Renal pelvis (tissue), 4 donors: Measurements from ENCODE around the gene FZR1. TPM values are rescaled to one million over a fixed set of nuclear protein-coding genes. Genes with fewer than 3 reads are reported as not detected.
"Not testable (repeated sequence)": the region's sequence is repeated elsewhere in the genome, so short reads cannot be mapped to it uniquely, and the experiment has no call there.

Experiments
- DNase-seq: peaks from one replicate; pipeline ENCODE4 v3.0.0-alpha.2; 2013
- polyA plus RNA-seq, 3 donors: library from polyadenylated mRNA; unstranded; fragments of 120-200 nt; gene quantifications; one replicate each; pipeline ENCODE4 v1.2.1, GENCODE V29; 2013; ENCODE audit not compliant: insufficient read length in 3 of 3

FZR1 gene
- polyA plus RNA-seq, 3 donors = 47.3 to 67.5 (median 56.9) TPM

DNA sequence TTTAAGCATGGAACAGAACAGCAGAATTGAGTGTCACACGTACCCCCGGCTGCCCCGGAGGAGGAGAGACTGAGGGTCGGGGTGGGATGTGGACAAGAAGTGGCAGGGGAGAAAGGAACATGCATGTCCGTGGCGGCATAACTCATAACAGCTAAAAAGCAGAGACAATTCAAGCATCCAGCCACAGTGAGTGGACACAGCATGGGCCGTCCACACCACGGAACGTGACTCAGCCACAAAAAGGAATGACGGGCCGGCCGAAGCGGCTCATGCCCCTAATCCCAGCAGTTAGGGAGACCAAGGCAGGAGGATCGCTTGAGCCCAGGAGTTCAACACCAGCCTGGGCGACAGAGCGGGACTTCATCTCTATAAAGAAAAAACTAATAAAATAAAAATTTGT is 13.2 kb upstream of the FZR1 start:
- no peak for DNase-seq

DNA sequence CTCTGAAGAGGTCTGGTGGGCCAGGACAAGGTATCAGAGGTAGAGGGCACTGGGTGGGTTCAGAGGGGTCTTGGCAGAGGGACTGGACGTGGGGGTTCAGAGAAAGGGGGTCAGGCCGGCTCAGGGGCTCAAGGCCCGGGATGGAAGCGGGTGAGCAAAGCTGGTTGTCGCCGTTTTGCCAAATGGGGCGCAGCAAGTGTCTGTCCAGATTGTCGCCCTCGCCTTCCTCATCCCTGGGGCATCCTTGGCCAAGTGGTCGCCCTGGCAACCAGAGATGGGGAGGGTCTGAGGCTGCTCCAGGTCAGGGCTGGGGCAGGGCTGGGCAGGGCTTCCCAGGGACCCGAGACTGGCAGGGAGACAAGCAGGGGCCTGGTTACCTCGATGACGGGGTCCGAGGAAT is 12.5 kb upstream of the FZR1 start:
- DNase-seq = no peak

DNA sequence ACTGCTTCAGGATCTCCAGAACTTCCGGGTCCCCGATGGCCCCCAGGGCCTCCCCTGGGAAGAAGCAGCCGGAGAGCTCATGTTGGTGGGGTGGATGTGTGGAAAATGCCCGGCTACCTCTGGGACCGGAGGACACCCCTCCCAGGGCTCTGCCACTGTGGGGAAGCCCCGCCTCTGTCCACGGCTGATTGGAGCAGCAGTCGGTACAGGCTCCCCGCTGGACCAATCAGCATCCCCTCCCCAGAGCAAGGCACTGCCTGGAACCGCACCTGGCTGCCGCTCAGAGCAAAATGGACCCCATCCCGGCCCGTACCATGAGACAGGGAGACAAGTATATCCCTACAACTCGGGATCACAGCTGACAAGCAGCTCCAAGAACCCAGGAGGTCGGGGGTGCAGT is 12.1 kb upstream of the FZR1 start:
- DNase-seq = no peak

DNA sequence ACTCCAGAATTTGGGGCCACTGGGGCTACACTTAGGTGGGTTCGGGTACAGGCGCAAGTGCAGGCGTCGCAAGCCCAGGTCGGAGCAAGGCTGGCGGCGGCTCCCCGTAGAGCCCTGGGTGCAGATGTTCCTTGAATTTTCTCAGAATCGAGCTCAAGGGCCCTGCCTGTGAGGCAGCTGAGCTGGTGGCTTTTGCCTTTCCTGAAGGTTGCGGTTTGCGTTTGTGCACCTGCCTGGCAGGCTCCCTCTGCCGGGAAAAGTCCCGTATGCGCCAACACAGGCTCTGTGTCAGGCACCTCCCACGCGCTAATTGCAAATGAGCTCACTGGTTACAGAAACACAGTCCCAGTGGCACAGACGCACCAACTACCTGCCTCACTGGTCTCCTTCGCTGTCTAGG is 11.6 kb upstream of the FZR1 start:
- DNase-seq = no peak

DNA sequence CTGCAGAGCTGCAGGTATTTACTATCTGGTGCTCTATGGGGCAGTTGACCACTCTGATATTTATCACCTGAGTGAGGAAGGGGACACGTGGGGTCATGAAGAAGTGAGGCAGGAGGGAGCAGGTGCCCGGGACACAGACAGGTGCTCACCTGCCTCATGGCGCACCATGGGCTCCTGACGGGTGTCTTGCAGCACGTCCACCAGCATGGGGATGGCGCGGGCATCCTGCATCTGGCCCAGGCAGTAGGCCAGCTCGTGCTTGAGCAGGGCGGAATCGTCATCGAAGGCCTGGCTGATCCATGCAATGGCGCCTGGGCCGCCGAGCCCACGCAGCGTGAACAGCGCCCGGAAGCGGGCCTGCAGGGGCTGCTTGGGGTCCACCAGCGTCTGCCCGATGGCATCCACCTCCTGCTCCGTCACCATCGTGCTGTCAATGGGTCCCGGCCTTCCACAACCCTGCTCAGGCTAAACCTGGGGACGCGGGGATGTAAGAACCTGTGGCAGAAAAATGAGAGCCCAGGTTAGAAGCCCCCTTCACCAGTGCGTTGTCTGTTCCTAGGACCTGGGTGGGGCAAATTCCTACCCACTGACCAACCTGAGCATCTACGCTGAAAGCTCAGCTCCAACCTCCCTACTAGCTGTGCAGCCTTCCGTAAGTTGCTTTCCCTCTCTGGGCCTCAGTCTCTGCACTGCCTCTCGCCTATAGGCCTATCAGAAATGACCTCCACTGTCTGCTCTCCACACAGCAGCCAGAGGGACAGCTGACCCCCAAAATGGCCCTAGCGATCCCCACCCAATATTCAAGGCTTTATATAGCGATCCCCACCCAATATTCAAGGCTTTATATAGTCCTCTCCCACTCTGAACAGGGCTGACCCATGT is 9.5 kb upstream of the FZR1 start:
- DNase-seq = no peak

DNA sequence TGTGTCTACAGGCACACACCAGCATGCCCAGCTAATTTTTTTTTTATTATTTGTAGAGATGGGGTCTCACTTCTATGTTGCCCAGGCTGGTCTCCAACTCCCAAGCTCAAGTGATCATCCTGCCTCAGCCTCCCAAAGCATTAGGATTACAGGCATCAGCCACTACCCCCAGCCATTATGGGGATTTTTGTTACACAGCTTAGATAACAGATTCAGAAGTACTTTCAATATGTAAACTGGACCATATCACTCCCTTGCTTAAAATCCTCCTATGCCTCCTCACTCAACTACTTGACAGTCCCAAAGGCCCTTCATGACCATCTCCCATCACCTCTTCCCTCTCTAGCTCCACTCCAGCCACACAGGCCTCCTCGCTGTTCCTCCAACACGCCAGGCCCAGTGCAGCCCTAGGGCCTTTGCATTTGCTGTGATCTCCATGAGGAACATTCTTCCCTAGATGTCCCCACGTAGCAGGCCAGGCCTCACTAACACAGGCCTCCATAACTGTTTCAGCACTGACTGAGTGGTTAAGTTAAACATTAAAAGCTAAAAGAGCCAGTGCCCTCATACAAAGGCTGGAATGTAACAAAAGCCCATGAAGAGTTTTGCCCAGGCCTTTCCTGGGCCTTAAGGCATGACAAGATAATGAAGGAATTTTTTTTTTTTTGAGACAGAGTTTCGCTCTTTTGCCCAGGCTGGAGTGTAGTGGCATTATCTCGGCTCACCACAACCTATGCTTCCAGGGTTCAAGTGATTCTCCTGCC is 8.2 kb upstream of the FZR1 start:
- DNase-seq = no peak

DNA sequence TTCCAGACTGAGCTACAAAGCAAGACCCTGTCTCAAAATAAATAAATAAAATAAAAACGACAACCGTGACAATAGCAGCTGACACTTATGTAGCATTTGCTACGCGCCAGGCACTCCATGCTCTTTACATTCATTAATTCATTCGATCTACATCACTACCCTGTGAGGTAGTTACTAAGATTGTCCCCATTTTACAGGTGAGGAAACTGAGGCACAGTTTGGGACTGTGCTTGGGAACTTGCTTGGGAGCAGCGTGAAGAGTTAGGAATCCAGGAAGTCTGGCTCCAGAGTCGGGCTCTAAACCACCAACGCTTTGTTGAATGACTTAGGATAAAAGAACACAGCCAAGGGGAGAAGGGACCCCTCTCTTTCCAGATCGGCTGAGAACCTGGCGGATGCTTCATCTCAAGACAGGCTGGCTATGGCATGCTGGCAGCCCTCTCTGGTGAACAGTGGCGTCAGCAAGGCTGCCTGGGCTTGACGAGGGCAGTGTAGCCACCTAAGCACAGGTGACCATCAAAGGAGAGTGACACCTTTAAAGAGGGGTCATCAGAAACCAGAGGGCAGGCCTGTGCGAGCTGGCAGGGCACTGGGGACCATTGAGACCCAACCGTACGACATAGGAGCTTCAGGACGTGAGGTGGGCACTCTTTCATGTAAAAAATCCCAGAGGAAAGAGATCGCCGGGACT is 6.2 kb upstream of the FZR1 start:
- no peak for DNase-seq

DNA sequence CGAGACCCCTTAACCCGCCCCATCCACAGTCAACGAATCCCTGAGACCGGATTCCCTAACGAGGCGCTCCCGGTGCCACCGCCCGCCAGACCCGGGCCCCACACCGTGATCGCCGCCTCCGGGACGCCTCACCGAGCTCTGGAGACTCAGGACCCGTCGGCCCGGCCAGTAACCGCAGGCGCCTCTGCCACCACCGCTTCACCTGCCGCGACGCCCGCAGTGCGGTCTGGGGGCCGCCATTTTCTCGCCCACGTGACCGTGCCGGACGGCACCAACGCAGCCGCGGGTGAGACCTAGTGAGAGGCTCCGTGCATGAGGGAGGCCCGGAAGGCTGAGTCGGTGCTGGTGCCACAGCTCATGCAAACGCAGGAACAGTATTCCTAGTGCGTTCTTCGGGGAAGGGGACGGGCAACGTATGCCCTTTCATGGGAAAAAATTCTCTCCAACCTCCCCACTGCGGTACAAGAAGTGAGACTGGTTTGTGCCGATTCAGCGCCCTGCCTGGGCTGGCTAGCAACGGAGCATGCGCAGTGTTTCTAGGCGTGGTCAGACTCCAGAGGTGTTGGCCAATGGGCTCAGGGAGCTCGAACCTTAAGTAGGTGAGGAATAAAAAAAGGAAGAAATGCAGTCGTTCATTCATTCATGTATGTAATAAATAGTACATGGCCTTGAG is 5.5 kb upstream of the FZR1 start, which contains the start of gene DOHH:
TSS of gene DOHH (minus strand) at position 246 of the 673 bp plus-strand sequence. CDS start 3,860 bp downstream, outside the sequence.
- DNase-seq = peak; percentile 96

DNA sequence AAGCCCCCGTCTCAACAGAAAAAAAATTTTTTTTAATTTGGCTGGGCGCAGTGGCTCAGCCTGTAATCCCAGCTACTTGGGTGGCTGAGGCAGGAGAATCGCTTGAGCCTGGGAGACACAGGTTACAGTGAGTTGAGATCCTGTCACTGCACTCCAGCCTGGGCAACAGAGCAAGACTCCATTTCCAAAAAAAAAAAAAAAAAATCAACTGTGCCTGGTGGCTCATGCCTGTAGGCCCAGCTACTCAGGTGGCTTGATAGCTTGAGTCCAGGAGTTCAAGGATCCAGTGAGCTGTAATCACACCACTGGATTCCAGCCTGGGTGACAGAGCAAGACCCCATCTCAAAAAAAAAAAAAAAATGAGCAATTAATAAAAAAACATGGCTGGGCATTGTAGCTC is 4.3 kb upstream of the FZR1 start:
- DNase-seq = no peak

DNA sequence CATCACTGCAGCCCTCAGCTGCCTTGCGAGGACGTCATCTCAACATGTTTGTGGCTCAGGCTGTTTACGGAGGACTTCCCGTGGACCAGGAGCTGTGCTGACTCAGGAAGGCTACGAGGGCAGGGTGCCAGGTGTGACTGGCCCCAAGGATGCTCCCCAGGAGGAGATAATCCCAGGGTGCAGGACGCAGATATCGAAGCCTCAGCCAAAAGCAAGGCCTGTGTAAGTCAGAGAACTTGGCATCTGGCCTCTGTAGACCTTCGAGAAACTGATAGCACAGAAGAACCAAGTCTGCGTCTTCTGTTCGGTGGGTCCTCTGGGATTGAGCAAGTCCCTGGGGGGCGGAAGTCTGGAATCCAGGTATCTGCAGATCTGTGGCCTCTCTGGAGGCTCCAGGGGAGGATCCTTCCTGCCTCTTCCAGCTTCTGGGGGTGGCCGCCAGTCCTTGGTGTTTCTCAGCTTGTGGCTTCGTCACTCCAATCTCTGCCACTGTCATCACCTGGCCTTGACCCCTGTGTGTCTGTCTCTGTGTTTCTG is 3.0 kb upstream of the FZR1 start:
- DNase-seq = no peak

DNA sequence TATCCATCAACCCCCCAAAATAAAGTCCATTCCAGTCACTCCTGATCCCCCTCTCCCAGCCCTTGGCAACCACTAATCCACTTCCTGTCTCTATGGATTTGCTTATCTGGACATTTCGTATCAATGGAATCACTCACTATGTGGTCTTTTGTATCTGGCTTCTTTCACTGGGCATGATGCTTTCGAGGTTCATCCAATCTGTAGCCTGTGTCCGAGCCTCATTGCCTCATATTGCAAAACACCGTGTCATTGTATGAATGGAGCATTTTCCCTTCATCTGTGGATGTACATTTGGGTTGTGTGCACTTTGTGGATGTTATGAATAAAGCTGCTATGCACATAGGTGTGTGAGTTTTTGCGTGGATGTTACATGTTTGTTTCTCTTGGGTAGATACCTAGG is 1.4 kb upstream of the FZR1 start:
- DNase-seq = no peak

DNA sequence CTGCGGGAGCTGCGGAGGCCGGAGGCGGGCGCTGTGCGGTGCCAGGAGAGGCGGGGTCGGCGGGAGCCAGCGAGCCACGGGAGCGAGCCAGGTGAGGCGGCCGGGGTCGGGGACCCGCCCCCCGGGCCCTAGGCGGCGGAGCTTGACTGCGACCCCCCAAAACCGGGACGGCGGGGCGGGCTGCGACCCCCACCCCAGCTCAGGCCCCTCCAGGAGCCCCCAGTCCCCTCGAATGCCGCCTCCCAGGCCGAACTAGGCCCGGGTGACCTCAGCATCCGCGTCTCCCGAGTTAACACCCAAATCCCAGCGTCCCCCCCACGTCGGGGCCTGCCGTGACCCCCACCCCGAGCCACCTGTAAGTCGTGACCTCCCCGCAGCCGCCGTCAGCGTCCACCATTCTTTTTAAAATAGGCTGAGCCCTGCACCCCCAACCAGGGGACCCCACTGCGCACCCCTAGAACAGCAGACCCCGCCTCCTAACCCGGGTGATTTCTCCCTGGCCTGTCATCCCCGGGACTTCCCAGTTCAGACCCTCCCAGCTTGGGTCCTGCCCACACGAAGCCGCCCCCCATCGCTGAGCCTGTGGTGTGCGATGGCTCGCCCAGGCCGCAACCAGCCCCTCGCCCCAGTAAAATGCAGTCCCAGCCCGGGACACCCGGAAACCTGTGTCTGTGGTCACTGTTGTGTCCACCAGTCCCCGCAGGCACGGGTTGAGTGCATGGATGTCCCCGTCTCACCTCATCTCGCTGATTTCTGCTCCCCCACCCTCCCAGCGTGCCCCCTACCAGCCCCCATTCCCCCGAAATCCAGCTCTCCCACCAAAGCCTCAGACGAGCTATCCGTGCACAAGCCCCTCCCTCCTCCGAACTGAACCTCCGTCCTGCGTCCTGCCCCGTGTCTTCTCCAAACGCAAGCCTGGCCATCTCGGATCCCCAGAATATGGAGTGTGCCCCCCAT is 551 bp downstream of the FZR1 start:
- no peak for DNase-seq

DNA sequence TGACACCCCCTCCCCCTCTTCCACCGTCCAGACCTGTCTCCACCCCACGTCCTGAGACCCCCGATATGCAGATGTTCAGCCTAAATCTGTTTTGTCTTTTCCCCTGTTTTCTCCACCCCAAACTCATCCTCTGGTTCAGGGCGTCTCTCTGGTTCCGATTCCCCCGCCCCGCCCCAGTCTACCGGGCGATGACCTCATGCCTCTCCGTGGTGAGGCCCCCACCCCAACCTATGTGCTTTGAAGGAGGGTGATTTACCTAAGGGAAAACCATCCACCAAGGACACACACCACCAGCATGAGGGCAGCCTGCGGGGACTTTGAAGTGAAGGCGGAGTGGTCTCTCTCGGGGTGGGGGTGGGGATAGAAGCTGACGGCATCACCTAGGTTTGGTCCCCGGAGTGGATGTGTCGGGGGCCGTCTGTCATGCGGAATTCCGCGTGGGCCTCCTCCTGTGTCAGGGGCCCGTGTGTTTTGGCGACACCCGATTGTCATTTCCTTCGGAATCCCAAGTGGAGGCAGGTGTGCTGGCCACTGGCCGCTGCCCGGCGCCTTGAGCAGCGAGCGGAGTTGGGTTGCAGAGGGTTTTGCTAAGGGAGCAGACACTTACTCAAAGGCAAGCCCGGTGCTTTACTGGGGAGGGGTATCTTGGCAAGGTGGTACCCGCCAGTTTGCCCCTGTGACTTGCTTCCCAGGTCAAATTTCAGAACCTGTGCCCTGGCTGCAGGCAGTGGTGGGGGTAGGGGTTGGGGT is 1.4 kb downstream of the FZR1 start:
- DNase-seq = no peak

DNA sequence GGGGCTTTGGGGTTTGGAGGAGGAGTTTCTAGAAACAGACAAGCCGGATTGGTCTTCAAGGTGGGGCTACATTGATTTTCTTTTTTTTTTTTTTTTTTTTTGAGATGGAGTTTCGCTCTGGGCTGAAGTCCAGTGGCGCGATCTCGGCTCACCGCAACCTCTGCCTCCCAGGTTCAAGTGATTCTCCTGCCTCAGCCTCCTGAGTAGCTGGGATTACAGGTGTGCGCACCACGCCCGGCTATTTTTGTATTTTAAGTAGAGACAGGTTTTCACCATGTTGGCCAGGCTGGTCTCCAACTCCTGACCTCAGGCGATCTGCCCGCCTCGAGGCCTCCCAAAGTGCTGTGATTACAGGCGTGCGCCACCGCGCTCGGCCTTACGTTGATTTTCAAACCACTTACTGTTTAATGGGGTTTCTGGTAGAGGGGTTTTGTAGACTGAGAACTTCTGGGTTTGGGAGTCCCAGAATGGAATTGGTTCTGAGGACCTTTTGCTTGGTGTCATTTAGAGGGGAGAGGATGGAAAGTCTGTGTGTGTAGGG is 2.1 kb downstream of the FZR1 start:
- DNase-seq = not testable (repeated sequence)

DNA sequence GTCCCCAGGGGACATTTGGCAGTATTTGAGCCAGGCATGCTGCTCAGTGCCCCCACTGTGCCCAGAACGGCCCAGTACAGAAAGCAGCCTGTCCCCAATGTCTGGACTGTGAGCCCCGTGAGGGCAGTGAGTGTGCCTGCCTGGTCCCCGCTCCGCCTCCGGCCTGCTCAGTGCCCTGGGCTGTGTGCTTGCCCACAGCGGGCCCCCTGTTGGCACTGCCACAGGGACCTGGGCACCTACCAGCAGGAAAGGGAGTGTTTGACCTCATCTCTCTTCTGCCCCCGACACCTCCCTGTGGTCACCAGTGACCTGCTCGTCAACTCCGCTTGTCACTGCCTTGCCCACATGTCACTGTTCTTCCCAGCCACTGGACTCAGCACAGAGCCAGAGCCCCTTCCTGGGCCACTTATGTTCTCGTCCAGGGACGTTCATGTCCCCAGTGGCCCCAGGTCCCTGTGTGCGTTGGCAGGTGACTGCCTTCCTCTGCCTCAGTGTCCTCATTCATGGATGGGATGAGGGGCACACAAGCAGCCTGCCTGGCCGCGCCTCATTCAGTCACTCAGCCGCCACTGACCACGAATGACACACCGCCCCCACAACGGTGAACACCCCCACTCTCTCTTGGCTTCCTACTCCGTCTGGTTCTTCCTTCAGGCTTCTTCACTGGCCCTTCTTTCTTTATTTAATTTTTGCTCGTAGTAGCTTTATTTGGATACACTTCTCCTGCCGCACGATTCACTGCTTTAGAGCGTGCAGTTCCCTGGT is 2.8 kb downstream of the FZR1 start:
- DNase-seq = no peak

DNA sequence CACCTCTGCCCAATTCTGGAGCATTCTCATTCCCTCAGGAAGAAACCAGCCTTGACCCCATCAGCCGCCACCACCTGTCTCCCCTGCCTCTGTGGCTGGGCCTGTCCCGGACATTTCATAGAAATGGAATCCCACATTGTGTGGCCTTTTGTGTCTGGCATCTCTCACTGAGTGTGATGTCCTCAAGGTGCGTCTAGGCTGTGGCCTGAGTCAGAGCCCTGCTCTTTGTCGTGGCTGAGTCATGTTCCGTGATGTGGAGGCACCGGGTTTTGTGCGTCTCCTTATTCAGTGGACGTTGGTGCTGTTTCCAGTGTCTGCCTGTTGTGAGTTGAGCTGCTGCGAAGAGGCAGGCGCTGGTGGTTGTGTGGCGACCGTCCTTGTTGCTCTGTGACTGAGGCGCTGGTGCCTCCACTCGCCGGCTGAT is 3.5 kb downstream of the FZR1 start:
- DNase-seq = no peak

DNA sequence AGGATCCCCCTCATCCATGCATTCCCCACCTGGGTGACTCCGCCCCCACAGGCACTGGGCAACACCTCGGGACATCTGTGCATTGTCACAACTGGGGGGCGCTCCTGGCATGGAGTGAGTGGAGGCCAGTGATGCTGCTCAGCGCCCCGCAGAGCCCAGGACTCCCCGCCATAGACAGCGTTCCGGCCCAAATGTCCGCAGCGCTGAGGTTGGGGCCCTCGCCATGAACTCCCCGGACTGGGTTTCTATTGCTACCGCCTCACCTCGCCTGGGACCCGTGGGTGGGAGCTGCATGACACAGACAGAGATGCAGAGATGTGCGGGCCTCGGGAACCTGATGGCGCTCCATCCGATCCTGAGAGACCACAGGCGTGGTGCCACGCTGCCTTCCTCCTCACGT is 4.6 kb downstream of the FZR1 start:
- DNase-seq = no peak

DNA sequence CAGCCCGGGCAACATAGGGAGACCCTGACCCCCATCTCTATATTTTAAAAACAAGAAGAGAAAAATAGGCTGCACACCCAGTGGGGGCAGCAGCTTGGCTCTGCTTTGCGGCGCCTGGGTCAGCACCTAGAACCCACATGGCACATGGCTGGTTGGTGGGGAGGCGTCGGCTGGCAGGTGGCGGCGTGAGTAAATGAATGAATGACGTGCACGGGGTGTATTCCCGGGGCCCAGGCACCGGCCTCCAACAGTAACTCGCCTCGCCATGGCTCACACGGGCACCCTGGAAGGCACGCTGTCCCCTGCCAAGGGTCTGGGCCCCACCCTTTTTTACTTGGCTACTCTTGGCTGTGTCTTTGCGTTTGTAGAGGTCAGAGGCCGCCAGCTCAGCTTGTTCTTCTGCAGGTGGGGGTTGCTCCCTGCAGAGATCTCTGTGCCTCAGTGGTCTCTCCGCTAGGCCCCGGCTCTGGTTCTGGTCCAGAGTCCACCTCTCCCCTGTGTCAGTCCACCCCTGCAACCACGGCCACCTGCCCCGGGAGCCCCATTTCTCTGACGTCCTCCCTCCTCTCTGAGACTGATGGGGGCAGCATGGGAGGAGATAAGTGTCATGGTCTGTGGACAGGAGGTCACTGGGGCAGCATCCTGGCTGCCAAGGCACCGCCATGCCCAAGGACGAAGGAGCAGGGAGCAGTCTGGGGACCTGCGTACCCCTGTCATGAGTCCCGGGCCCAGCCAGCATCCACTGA is 5.6 kb downstream of the FZR1 start:
- no peak for DNase-seq
